ENCODE results near the gene CSMD2. TPM values are rescaled to one million over a fixed set of nuclear protein-coding genes. Genes with fewer than 3 reads are reported as not detected.
"Not testable (repeated sequence)": the region's sequence is repeated elsewhere in the genome, so short reads cannot be mapped to it uniquely, and the experiment has no call there.

CSMD2 gene
- total RNA-seq, 2 experiments from 2014 or later: not detected

- intact Hi-C loops (cut with micrococcal nuclease; ENCODE audit: unreplicated experiment): no loop called here
- CTCF ChIA-PET (ENCODE audit: unreplicated experiment): no interaction called here
- TF ChIP-seq EZH2phosphoT487 (IDR thresholded peaks at IDR 0.05; ENCODE audit: borderline replicate concordance, low read depth, low read length): no peak
- TF ChIP-seq CTCF (conservative IDR thresholded peaks at IDR 0.05; ENCODE audit: low read length): no peak
- Histone ChIP-seq H2AFZ (ENCODE audit: low read length) (no peak overlapping the region), H3K36me3 (ENCODE audit: insufficient read depth, low read length) (no peaks in the 10 kb centered on the region), H3K27ac (ENCODE audit: low read depth, low read length, poor library complexity, severe bottlenecking) (no peak overlapping the region), H3K79me2 (ENCODE audit: insufficient read depth, low read depth, low read length) (no peaks in the 10 kb centered on the region), H3K4me3 (ENCODE audit: low read depth, low read length, poor library complexity, severe bottlenecking) (no peak overlapping the region), H3K4me2 (ENCODE audit: low read length) (no peak overlapping the region), H3K9me2 (ENCODE audit: insufficient read depth, low read length) (no peaks in the 10 kb centered on the region), H4K20me1 (ENCODE audit: insufficient read depth, low read length) (no peaks in the 10 kb centered on the region), H3K9me3 (ENCODE audit: low read length) (no peaks in the 10 kb centered on the region), H3K4me1 (ENCODE audit: insufficient read depth, low read length, poor library complexity, severe bottlenecking) (no peaks in the 10 kb centered on the region)
- POLR2A ChIA-PET: no interaction called here
- no peak for DNase-seq (ENCODE audit: low spot score)
- no TSS peak for BruUV-seq (replicated peaks)
Observed at GRCh38 chr1:34018285-34018684, 146.7 kb downstream of the CSMD2 start.

- H4K20me1 ChIP-seq (ENCODE audit: insufficient read depth, low read length); H2AFZ ChIP-seq (ENCODE audit: low read length); POLR2A ChIA-PET; H3K4me3 ChIP-seq (ENCODE audit: low read depth, low read length, poor library complexity, severe bottlenecking); H3K4me2 ChIP-seq (ENCODE audit: low read length); H3K4me1 ChIP-seq (ENCODE audit: insufficient read depth, low read length, poor library complexity, severe bottlenecking); DNase-seq (ENCODE audit: low spot score); H3K9me3 ChIP-seq (ENCODE audit: low read length); BruUV-seq (replicated peaks); intact Hi-C loops (cut with micrococcal nuclease; ENCODE audit: unreplicated experiment); H3K27ac ChIP-seq (ENCODE audit: low read depth, low read length, poor library complexity, severe bottlenecking); H3K36me3 ChIP-seq (ENCODE audit: insufficient read depth, low read length); H3K9me2 ChIP-seq (ENCODE audit: insufficient read depth, low read length); CTCF ChIA-PET (ENCODE audit: unreplicated experiment); H3K79me2 ChIP-seq (ENCODE audit: insufficient read depth, low read depth, low read length): not testable (repeated sequence)
Observed at GRCh38 chr1:34016281-34016680, 148.7 kb downstream of the CSMD2 start.

GRCh38 chr1:34013958-34014737 is 150.9 kb downstream of the CSMD2 start:
- no peak for DNase-seq (ENCODE audit: low spot score)
- intact Hi-C loops (cut with micrococcal nuclease; ENCODE audit: unreplicated experiment): no loop called here

More at GRCh38 chr1:34013958-34014737, 150.9 kb downstream of the CSMD2 start:
- Histone ChIP-seq H3K9me2 (ENCODE audit: insufficient read depth, low read length) (no peaks in the 10 kb centered on the region), H2AFZ (ENCODE audit: low read length) (no peak overlapping the region), H3K9me3 (ENCODE audit: low read length) (no peaks in the 10 kb centered on the region), H3K27ac (ENCODE audit: low read depth, low read length, poor library complexity, severe bottlenecking) (no peak overlapping the region), H3K4me2 (ENCODE audit: low read length) (no peak overlapping the region), H3K4me3 (ENCODE audit: low read depth, low read length, poor library complexity, severe bottlenecking) (no peak overlapping the region), H3K4me1 (ENCODE audit: insufficient read depth, low read length, poor library complexity, severe bottlenecking) (no peaks in the 10 kb centered on the region), H3K36me3 (ENCODE audit: insufficient read depth, low read length) (no peaks in the 10 kb centered on the region), H3K79me2 (ENCODE audit: insufficient read depth, low read depth, low read length) (no peaks in the 10 kb centered on the region), H4K20me1 (ENCODE audit: insufficient read depth, low read length) (no peaks in the 10 kb centered on the region)
- BruUV-seq (replicated peaks): no TSS peak
- TF ChIP-seq CTCF (conservative IDR thresholded peaks at IDR 0.05; ENCODE audit: low read length): peak; percentile 67
- TF ChIP-seq EZH2phosphoT487 (IDR thresholded peaks at IDR 0.05; ENCODE audit: borderline replicate concordance, low read depth, low read length): no peak
- ChIA-PET POLR2A (interaction anchor here (0.6 kb wide), 1 partner anchor 626 kb away, joined by 4 read pairs; no protein-coding TSS in a partner anchor), CTCF (ENCODE audit: unreplicated experiment) (no interaction called here)
